CD4-positive, alpha-beta T cell treated with Interleukin-15 for 4 hours (primary cell): ENCODE data around the gene CLNK.
A peak's percentile ranks its signal among the peaks of the same experiment; 100 is the strongest.

Experiments used
- DNase-seq: peaks from one replicate; pipeline ENCODE4 v3.0.0-alpha.2; 2020; ENCODE audit warnings: low spot score

The CLNK gene

GRCh38 chr4:10701702-10702460 lies 17.3 kb upstream of the CLNK start:
- DNase-seq = no peak

DNA sequence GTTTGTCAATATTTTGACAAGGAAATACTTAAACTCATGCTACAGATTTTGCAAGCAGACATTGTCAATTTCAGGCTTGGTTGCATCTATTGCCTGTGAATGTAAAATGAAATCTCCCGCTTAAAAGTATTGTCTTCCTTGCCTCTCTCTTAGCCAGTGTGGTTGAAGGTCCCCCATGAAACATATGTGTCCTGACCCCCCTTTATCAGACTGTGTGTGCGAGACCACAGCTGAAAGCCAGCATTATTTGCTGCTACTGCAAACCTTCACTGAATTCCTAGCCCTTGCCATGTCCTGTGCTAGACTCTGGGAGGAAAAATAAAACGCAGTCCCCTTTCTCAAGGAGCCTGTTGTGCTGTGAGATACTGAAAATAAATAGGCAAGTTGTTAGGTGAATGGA lies 16.6 kb upstream of the CLNK start:
- DNase-seq = no peak

DNA sequence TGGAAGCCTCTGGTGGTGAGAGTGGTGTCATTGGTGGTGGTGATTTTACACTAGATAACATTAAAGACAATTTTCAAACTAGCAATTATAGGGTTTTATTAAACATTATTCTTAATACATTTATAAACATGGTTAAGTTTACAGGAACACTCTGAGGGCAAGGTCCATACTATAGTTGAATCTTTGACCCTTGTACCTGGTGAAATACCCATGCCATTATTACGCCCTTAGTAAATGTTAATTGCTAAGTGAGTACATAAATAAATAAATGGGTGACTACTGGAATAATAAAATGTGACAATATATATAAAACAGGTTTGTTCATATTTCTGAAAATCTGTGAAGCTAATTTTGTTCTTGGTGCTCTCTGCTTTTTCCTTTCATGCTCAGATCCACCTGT lies 13.6 kb upstream of the CLNK start:
- no peak for DNase-seq

- DNase-seq = no peak
These were observed 12.5 kb upstream of the CLNK start for GRCh38 chr4:10697086-10697485.

GRCh38 chr4:10696253-10696652 lies 11.7 kb upstream of the CLNK start:
- no peak for DNase-seq

DNA sequence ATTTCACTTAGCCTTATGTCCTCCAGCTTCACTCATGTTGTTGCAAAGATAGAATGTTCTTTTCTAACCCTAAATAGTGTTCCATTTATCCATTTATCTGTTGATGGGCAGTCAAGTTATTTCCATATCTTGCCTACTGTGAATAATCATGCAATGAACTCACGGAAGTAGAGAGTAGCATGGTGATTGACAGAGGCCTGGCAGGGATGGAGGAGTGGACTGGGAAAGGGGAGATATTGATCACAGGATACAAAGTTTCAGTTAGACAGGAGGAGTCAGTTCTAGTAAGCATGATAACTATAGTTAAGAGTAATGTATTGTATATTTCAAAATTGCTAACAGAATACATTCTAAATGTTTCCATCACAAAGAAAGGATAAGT lies 10.3 kb upstream of the CLNK start:
- DNase-seq = no peak

DNA sequence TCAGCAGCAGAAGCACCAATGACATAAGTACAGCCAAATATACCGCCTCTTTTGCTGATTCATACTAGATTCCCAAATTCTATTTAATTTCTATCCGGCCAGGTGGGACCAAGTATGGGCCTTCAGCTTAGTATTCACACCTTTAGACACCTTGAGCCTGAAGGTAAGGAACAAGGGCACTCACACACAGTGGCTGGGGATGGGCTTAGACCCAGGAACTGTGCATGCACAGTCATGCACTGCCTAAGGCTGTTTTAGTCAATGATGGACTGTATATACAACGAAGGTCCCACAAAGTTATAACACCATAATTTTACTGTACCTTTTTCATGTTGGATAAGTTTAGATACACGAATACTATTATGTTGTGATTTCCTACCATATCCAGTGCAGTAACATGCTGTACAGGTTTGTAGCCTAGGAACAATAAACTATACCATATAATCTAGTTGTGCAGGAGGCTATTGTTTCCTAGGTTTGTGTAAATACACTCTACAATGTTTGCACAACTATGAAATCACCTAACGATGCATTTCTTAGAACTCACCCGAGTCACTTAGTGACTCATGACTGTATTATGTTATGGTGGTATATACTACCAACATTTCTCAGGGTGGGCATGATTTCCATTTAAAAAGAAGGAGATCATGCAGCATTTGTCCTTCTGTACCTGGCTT lies 9.7 kb upstream of the CLNK start:
- DNase-seq = no peak

DNA sequence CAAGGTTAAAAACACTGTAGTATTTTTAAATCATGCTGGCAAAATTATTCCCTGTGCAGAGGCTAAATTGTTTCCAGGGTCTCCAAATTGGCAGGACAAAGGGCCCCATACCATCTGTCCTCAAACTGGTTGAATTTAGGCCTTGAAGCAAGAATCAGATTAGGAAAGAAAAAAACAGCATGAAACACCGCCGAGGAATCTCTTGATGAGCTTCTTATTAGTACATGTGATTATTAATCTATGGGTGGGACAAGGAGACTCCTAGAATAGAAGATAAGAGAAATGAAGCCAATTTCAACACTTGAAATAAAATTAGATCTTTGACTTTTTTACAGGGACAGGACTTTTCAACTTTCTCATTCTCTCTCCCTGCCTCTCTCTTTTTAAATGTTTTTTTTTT lies 7.1 kb upstream of the CLNK start:
- no peak for DNase-seq

GRCh38 chr4:10690185-10690907 lies 5.8 kb upstream of the CLNK start:
- DNase-seq = no peak

GRCh38 chr4:10688846-10689245 lies 4.3 kb upstream of the CLNK start:
- no peak for DNase-seq

DNA sequence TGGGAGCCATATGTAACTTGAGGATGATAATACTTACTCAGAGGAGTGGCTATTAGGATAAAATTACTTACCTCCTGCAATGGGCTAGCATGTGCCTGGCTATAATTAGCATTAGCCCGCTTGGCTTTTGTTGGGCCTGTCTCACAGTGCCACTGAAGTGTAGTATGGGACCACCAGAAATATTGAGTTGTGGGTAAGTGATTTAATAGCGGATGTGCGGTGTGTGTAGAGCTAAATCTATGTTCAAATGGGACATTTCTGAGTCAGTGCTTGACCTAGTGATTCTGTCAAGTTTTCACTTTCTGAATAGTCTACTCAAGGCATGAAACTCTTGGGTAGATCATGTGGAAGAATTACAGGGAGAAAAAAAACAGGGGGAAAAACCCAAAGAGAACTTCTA lies 3.5 kb upstream of the CLNK start:
- no peak for DNase-seq

GRCh38 chr4:10687526-10687925 lies 3.0 kb upstream of the CLNK start:
- no peak for DNase-seq

DNA sequence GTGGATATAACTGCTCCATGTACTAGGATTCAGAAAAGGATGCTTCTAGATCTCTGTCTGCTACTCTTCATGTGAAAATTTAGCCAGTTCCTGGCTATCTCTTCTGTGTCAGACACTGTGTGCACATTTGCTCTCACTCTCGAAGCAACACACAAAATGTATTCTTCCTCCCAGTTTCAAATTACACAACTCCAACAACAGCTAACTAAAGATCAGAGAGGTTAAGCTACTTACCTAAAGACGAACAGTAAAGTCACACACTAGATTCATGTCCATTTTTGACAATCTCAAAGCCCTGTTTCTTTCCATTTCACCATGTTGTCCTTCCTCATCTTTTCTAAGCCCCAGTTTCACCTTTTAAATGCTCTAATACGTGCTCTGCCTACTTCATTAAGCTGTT lies 2.2 kb downstream of the CLNK start:
- no peak for DNase-seq

DNA sequence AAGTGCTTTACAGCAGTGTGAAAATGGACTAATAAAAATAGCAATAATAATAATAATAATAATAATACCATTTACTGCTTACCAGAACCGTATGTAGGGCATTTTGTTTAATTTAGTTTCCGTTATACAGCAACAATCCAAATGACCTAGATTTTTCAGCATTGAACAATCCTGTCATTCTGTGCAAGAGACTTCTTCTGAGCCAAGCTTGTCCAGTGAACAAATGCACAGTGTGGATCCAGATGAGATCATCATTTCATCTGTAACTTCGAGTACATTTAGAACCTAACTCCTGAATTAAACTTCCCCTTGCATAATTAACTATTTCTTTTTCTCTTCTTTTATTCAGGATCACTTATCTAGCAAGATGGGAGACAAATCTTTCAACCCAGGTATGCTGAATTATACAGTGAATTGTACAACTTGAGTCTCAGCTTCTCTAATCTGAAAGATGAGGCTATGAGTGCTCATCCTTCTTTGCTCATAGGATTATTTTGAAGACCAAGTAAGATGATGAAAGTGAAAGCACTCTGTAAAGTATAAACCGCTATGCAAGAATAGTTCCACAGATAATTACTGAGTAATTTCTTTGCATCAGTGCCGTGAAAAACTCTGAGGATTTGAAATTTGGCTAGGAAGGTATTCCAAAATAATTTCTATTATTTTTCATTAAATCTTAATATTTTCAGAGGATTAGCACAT lies 6.6 kb downstream of the CLNK start:
- DNase-seq = no peak

DNA sequence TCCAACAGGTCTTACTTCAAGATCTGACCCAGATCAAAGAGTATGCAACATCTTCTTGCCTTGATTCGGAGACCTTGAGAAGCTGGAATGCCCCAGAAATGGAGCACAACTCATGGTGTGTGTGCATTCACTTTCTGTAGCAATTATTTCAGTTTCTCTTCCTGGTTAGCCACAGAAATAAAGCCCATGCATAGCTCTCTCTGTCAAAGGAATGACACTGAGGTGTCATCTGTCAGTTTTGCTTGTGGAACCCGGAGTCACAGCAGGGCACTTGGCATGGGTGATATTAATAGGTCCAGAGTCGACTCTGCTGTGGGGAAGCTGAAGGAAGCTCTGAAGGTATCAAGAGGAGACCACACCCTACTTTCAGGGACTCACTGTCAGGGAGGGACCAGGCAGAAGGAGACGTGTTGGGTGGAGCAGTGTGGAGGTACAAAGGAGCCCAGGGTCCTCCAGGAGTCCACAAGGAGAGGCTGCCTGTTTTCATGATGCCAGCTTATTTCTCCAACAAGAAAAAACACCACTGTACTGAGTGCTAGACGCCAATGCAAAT lies 10.7 kb downstream of the CLNK start:
- DNase-seq = no peak

- no peak for DNase-seq
These were observed 12.2 kb downstream of the CLNK start for GRCh38 chr4:10672379-10672778.

DNA sequence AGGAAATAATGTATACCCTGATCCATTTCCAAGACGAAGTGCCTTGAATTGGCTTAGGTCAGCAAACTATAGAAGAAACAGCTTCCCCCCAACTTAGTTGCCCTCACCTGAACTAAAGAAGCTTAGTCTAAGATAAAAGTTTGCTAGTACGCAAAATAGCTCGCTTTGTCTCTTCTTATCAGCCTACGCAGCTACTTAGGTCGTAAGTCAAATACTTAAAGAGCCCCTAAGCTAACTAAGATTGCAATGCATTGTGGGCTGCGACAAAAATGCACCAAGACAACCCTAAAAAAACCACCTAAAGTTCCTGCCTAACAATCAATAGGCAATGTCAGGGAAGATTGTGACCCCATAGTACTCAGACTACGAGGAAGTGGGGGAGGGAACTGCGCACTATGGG lies 12.8 kb downstream of the CLNK start:
- DNase-seq = no peak

DNA sequence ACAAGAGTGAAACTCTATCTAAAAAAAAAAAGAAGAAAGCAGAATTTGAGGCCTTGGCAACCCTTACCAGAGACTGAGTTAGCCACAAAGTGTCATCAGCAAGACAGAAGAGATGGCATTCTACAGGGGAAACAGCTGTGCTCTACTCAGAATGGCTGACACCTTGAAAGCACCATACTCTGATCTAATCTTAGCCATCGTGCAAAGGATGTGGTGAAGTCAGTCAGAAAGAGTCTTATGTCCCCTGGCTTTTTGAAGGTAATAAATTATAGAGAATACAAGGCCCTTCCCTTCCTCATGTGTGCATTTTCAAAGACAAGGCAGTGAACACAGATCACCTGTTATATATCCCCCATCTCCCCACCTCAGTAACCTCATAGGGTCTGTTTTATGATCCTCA lies 13.2 kb downstream of the CLNK start:
- peak; percentile 52 for DNase-seq

- no peak for DNase-seq
These were observed 14.2 kb downstream of the CLNK start for GRCh38 chr4:10670321-10670720.

- no peak for DNase-seq
These were observed 16.8 kb downstream of the CLNK start for GRCh38 chr4:10667701-10668326.

- no peak for DNase-seq
These were observed 18.0 kb downstream of the CLNK start for GRCh38 chr4:10666616-10667015.

DNA sequence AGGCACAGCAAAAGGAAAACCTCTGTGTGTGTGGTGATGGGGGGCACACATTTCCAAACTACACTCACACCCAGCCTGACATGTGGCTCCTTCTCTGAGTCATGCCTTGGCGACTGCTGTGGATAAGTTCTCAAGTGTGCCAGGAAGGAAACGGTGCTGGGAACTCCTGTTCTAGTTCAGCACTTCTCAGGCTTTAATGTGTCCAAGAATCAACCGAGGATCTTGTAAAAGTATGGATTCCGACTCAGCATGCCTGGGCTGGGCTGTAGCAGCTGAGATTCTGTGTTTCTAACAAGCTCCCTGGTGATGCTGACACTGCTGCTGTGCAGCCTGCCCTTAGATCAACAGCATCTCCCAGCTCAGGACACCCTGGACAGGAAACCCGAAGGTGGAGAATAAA lies 20.2 kb downstream of the CLNK start:
- no peak for DNase-seq
